HG02623 (cell line): Measurements from ENCODE around the gene MPZL3.

Experiments
- ATAC-seq: cut with Tn5 transposase; IDR thresholded peaks from one replicate; pipeline ENCODE4 v1.9.1; 2021; ENCODE audit warnings: moderate library complexity; ENCODE audit not compliant: unreplicated experiment

Gene MPZL3

DNA sequence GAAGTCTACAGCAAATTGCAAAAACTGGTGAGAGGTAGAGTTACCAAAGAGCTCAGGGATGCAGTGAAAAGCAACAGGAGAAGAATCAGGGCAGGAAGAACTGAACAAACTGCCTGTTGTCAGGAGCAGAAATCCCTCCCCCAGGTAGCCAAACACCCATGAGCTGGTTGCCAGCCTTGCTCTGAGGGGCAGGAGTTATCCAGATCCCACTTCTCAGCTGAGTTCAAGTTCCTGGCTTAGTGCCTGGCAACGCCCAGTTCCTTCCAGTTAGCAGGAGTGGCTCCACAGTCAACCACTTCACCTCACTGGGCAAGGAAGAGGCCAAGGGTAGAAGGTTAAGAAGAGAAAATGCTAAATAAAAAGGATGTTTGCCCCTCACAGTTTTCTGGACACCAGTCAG lies 13.8 kb upstream of the MPZL3 start:
- ATAC-seq, result no peak

DNA sequence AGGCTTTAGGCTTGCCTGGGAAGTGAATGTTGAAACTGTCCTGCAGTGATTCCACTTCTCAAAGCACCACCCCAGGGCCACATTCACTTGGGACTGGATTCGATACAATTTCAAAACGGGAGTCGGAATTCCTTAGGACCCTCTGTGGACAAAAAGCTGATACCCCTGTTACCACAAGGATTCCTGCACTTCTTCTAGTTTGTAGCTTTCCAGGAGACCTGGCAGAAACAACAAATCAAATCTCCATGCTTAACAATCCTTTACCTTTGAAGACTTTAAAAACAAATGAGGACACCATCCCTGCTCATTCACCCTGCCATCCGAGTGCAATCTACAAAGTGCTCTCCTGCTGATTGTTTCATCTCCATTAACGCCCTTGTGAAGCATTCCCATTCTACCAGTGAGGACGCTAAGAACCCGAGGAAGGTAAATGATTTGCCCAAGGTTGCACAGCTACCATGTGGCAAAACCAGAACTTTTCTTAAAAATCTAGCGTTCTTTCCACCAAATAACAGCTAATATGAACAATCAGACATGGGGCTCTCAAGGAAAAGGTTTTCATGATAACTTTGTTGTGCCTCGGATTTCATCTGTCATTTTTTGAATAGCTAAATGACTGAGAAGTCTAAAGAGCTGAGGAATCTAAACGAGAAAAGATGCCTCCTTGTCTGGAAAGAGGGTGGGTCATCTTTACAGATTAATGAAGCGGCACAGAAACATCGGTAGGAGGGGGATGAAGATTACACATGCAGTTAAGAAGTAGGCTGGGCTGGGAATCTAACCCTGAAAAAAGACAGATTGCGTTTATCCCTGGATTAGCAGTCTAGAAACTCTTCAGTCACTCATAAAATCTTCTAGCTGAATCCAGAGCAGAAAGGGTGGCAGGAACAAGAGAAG lies 12.7 kb upstream of the MPZL3 start:
- no peak for ATAC-seq

- no peak for ATAC-seq
These were observed 11.8 kb upstream of the MPZL3 start, which contains the start of gene MPZL2 for GRCh38 chr11:118263695-118264568. TSS of gene MPZL2 (minus strand) at chr11:118264297. CDS start at chr11:118264153, 144 bp downstream.

- no peak for ATAC-seq
These were observed 10.9 kb upstream of the MPZL3 start for GRCh38 chr11:118263112-118263511.

DNA sequence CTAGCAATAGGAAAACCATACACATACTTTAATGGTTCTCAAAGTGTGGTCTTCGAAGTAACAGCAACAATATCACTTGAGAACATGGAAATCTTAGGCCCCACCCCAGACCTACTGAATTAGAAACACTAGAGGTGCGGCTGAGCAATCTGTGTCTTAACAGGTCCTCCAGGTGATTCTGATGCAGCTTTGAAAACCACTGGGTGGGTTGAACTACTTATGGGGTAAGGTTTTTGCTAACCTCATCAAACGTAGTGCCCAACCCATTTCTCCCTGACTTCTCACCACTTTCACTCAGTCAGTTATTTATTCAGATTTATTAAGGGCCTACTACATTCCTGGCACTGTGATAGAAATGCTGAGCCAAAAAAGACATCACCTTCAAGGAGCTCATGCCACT lies 8.2 kb upstream of the MPZL3 start:
- no peak for ATAC-seq

GRCh38 chr11:118259138-118259537 lies 7.0 kb upstream of the MPZL3 start:
- no peak for ATAC-seq

GRCh38 chr11:118258410-118258809 lies 6.2 kb upstream of the MPZL3 start:
- no peak for ATAC-seq

DNA sequence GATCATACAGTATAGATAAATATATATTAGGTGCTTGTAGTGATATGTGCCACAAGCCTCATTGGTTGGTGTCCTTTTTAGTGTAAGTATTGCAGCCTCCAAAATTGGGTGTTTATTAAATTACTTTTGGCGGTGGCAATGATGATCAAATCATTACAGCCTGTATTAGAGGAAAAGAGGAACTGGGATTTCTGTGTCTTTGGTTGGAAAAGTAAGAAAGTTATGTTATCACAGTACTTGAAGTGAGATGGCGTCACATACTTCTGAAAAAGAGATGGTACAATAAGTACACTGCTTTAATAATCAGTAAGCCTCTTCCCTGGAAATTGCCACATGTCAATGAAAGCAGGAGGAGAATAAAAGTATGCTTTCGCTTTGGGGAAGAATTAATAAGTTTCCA lies 523 bp upstream of the MPZL3 start:
- ATAC-seq, result no peak

DNA sequence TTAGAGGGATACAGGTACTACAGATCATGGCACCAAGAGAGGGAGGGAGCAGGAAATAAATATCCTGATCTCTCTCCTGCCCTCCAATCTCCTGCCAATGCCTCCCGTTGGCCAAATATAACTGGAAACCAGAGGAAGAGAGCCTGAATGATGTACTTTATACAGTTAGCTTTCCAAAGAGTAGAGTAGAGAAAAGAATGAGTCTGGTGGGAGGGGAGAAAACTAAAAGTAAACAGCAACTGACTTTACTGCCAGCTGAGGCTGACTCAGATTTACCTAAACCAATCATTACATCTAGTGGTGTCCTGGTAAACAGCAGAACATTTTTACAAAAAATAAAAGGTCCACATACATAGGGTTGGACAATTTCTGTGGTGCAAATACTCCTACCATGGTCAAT lies 5.1 kb downstream of the MPZL3 start:
- ATAC-seq, result no peak

- ATAC-seq, result no peak
These were observed 6.1 kb downstream of the MPZL3 start for GRCh38 chr11:118245936-118246562.

GRCh38 chr11:118243993-118244762 lies 8.0 kb downstream of the MPZL3 start:
- ATAC-seq, result no peak

- no peak for ATAC-seq
These were observed 9.0 kb downstream of the MPZL3 start for GRCh38 chr11:118243161-118243560.

GRCh38 chr11:118241764-118242098 lies 10.4 kb downstream of the MPZL3 start:
- no peak for ATAC-seq

- ATAC-seq, result peak; percentile 73
These were observed 11.0 kb downstream of the MPZL3 start for GRCh38 chr11:118240999-118241763.

- ATAC-seq, result no peak
These were observed 12.5 kb downstream of the MPZL3 start for GRCh38 chr11:118239509-118240205.

DNA sequence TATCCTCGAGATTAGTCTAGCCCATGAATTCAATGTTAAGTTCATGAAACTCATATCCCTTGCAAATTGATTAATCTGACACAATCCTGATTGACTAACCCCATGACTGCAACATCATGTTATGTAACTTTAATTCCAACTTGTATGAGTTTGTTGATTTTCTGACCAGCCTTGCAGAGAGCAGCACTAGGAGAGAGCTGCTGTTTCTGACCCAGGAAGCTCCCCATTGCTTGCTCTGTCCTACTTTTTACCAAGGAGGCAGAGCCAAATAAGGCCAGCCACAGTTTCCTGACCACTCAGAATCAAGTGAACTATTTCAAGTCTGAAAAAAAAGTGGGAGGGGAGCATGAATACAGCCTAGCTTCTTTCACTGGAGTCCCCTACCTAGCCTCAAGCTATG lies 13.2 kb downstream of the MPZL3 start:
- ATAC-seq, result no peak

DNA sequence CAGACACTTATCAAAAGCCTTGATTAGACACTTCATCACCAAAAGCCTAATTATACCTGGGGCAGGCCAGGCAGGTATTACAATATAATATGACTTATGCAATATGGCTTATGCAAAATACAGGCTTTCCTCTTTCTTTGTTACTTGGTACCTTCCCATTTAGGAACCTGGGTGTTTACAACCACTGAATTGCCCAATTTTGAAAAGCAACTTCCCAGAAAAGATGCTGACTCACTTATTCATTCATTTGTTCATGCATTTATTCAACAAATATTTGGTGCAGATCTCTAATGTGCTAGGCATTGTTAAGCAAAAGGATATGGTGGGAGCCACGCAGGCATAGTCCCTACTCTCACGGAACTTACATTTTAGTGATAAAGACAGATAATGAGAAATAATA lies 13.7 kb downstream of the MPZL3 start:
- no peak for ATAC-seq

- no peak for ATAC-seq
These were observed 16.0 kb downstream of the MPZL3 start for GRCh38 chr11:118236170-118236569.

- no peak for ATAC-seq
These were observed 17.3 kb downstream of the MPZL3 start for GRCh38 chr11:118234833-118235232.
